ENCODE results near the gene CEACAM1. TPM values are rescaled to one million over a fixed set of nuclear protein-coding genes. Genes with fewer than 3 reads are reported as not detected.

Gene CEACAM1
- total RNA-seq, 2 experiments from 2014 or later: 1.2 to 2.0 TPM

DNA sequence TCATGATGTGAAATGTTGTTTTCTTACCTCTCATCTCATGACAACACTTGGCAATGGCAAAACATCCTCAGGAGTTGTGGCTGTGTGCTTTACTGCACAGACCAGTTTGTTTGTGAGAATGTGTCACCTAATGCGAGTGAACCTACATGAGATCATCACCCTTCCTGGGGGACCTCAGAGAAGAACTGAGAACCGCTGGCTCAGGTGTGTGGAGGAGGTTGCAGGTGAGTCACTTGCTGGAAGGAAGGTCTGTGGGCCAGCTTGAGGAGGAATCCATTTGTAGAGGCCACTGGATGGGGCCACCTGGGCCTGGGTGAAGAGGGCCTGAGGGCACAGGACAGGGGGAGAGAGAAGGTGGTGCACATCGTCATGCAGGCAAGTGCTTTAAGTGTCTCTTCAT, 3.0 kb upstream of the CEACAM1 start:
- POLR2A ChIA-PET: no interaction called here

GRCh38 chr19:42529248-42529764, 1.0 kb upstream of the CEACAM1 start:
- intact Hi-C loops (cut with DNase I, micrococcal nuclease): loop anchor here (1.0 to 5.0 kb wide), 2 partner anchors 79 to 422 kb away; no protein-coding TSS in a partner anchor
- peaks cover 46% of the 10 kb centered on the region for H3K4me1 ChIP-seq (ENCODE audit: insufficient read depth, low read length)
- peak overlapping the region; percentile 47 for H3K4me3 ChIP-seq (ENCODE audit: low read length)
- Mint-ChIP-seq H3K9me3 (no peaks in the 10 kb centered on the region), H3K27ac (peak overlapping the region; percentile 63), H3K27me3 (no peaks in the 10 kb centered on the region), H3K36me3 (ENCODE audit: low read depth) (no peaks in the 10 kb centered on the region), H3K4me3 (peak overlapping the region; percentile 72), H3K4me1 (ENCODE audit: low read depth) (peaks cover 38% of the 10 kb centered on the region)
- H3K9me3 ChIP-seq (ENCODE audit: control insufficient read depth in 1 of 2, insufficient read depth in 1 of 2, low read length in 2 of 2): no peaks in the 10 kb centered on the region
- ChIA-PET CTCF (interaction anchor here (0.6 to 5.3 kb wide), 5 partner anchors 23 to 109 kb away, joined by 3 to 29 read pairs (median 3); no protein-coding TSS in a partner anchor), POLR2A (interaction anchor here (2.3 kb wide), 1 partner anchor 79 kb away, joined by 16 read pairs; no protein-coding TSS in a partner anchor)
- peak overlapping the region; percentile 26 to 56 for H3K27ac ChIP-seq (ENCODE audit: low read depth in 1 of 2, low read length in 2 of 2)
- peak; percentile 89 for TF ChIP-seq CTCF (IDR thresholded peaks at IDR 0.05)
- ATAC-seq (ENCODE audit: poor library complexity) (peak; percentile 85), DNase-seq (peak; percentile 49 to 84 (median 62))
- H3K27me3 ChIP-seq (ENCODE audit: control insufficient read depth in 1 of 2, insufficient read depth in 2 of 2, low read length in 2 of 2): no peaks in the 10 kb centered on the region
- H3K36me3 ChIP-seq (ENCODE audit: insufficient read depth, low read length): peaks cover 3% of the 10 kb centered on the region

More for the DNA sequence above, 3.0 kb upstream of the CEACAM1 start:
- Histone ChIP-seq H3K27ac (ENCODE audit: low read depth in 1 of 2, low read length in 2 of 2) (no peak overlapping the region), H3K9me3 (ENCODE audit: control insufficient read depth in 1 of 2, insufficient read depth in 1 of 2, low read length in 2 of 2) (no peaks in the 10 kb centered on the region), H3K4me1 (ENCODE audit: insufficient read depth, low read length) (peaks cover 33% of the 10 kb centered on the region), H3K36me3 (ENCODE audit: insufficient read depth, low read length) (no peaks in the 10 kb centered on the region), H3K4me3 (ENCODE audit: low read length) (no peak overlapping the region), H3K27me3 (ENCODE audit: control insufficient read depth in 1 of 2, insufficient read depth in 2 of 2, low read length in 2 of 2) (no peaks in the 10 kb centered on the region)
- no peak overlapping the region for H3K27ac Mint-ChIP-seq
- no peak for TF ChIP-seq CTCF (IDR thresholded peaks at IDR 0.05)
- peaks cover 31% of the 10 kb centered on the region for H3K4me1 Mint-ChIP-seq (ENCODE audit: low read depth)
- no peak overlapping the region for H3K4me3 Mint-ChIP-seq
- intact Hi-C loops (cut with DNase I, micrococcal nuclease): no loop called here
- CTCF ChIA-PET: interaction anchor here (5.3 kb wide), 1 partner anchor 80 kb away, joined by 29 read pairs; no protein-coding TSS in a partner anchor
- no peak for ATAC-seq (ENCODE audit: poor library complexity)
- DNase-seq: no peak
- H3K36me3 Mint-ChIP-seq (ENCODE audit: low read depth): no peaks in the 10 kb centered on the region
- no peaks in the 10 kb centered on the region for H3K9me3 Mint-ChIP-seq
- no peaks in the 10 kb centered on the region for H3K27me3 Mint-ChIP-seq

GRCh38 chr19:42524943-42525342, 3.3 kb downstream of the CEACAM1 start:
- Mint-ChIP-seq H3K9me3 (no peaks in the 10 kb centered on the region), H3K4me1 (ENCODE audit: low read depth) (peaks cover 47% of the 10 kb centered on the region), H3K4me3 (no peak overlapping the region), H3K36me3 (ENCODE audit: low read depth) (peaks cover 16% of the 10 kb centered on the region), H3K27ac (no peak overlapping the region), H3K27me3 (no peaks in the 10 kb centered on the region)
- no peak for DNase-seq
- TF ChIP-seq CTCF (IDR thresholded peaks at IDR 0.05): no peak
- CTCF ChIA-PET: no interaction called here
- Histone ChIP-seq H3K27me3 (ENCODE audit: control insufficient read depth in 1 of 2, insufficient read depth in 2 of 2, low read length in 2 of 2) (no peaks in the 10 kb centered on the region), H3K4me1 (ENCODE audit: insufficient read depth, low read length) (peaks cover 50% of the 10 kb centered on the region), H3K36me3 (ENCODE audit: insufficient read depth, low read length) (peaks cover 7% of the 10 kb centered on the region), H3K27ac (ENCODE audit: low read depth in 1 of 2, low read length in 2 of 2) (no peak overlapping the region), H3K4me3 (ENCODE audit: low read length) (no peak overlapping the region), H3K9me3 (ENCODE audit: control insufficient read depth in 1 of 2, insufficient read depth in 1 of 2, low read length in 2 of 2) (no peaks in the 10 kb centered on the region)
- intact Hi-C loops (cut with DNase I, micrococcal nuclease): loop anchor here in 1 of 2 experiments (5.0 kb wide), 1 partner anchor 418 kb away; no protein-coding TSS in a partner anchor
- ATAC-seq (ENCODE audit: poor library complexity): no peak
- POLR2A ChIA-PET: no interaction called here

Data from CD4-positive, alpha-beta T cell (primary cell).